ENCODE data around the gene PATJ.
"Not testable (repeated sequence)": the region's sequence is repeated elsewhere in the genome, so short reads cannot be mapped to it uniquely, and the experiment has no call there.

The PATJ gene

DNA sequence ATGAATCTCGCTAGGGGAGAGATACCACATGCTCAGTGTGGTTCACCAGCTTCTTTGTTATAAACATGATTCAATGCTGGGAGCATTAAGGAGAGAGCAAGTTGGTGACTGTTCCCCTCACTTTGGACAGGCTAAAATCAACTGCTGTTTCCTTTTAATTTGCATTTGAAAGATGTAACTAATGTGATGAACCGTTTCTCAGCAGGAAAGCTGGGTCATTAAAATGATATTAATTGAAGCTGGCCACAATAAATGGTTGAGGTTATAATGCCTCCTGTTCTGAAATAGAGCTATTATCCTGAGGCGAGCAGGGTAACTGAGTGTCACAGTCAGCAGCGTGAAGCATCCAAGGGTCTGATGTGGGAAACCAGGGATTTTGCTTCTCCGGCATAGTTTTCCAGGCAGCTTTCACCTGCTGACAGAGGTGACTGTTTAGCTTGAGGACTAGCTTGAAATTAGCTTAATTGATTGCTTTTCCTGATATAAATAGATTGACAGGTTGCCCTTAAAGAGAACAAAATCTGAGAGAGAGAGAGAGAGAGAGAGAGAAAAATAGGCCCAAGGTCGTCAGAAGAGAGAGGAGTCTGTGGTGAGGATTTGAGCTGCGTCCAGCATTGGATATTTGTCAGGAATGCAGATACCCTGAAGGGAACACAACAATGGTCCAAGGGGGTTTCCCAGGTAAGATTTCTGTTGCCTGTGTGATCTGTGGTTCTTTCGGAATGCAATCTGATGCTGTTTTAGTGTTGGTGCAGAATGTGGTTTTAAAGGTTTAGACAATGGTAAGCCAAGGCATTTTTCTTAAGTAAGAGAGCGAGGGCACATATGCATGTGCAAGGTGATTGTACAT is 209.7 kb downstream of the PATJ start:
- DNase-seq (ENCODE audit: low spot score) = no peak

DNA sequence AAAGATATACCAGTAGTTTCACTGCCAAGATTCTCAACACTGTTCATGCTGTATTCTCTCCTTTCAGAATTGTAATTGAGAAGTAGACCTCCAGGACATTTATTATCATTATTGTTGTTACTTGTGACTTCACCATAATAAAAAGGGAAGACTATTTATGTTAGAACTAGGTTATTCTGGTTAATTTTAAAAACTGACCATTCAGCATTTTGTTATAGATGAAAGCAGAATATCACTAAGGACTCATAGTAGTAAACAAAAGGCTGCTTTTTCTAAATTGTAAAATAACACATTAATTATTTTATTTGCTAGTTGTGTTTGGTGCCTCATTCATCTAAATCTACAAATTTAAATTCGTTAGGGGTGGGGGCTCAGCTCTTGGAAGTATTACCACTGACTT is 210.4 kb downstream of the PATJ start:
- no peak for DNase-seq (ENCODE audit: low spot score)

DNA sequence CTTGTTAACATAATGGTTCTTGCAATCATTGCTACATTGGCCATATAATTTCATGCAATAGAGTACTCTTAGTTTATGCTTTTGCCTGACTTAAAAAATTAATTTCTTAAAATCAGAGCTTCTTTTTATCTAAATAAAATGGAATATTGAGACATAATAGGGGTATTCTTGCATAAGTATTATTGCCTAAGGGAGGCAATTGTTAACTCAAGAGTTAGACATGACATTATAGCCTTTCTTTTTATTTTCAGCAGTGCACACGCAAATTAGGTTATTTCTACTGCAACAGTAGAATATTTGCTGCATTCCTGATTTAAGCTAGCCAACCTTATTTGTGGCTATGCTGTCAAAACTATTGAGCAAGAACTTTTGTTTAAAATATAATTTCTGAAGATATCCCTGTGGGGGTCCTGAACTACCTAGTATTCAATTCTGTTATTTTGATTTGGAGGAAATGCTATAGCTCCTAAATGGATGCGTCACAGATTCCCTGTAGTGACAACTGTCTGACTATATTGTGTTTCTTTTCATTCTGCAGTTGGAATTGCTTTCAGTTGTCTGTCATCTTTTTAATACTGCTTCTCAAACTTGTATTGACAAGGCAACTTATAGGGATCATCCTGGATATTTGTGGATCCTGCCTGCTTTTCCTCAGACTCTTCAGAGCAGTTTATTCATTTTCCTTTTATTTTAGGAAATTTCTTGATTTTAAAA is 211.0 kb downstream of the PATJ start:
- DNase-seq (ENCODE audit: low spot score) = no peak

DNA sequence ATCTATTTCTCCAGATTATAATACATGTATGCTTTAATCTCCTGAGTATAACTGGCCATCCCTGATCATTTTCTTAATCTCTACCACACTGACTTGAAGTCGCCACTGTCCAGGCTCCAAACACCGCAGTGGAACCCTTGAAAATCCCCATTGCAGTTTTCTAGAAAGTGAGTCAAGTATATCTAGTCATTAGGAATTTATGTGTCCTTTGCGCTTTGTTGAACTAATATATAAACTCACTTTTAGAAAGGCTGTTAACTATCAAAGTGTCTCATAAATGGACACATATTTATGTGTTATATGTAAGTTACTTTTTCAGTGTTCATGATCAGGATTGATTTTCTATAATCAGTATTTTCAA is 211.5 kb downstream of the PATJ start:
- DNase-seq (ENCODE audit: low spot score) = no peak

DNA sequence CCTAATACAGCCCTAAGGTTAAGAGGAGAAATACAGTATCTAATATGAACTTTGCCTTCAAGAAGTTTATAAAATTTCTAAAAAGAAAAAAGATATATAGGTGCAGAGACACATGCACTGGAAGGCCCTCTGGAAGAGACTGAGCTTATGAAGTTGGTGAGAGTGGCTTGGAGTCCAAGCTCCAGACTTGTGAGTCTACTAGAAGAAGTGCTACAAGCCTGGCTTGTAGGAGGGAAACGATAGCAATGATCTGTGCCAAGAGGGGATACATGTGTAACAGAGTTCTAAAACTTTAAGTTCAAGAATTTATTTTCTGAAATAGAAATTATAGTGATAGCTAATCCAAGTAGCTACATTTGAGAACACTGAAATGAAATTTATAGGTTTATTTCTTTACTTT is 213.0 kb downstream of the PATJ start:
- no peak for DNase-seq (ENCODE audit: low spot score)

DNA sequence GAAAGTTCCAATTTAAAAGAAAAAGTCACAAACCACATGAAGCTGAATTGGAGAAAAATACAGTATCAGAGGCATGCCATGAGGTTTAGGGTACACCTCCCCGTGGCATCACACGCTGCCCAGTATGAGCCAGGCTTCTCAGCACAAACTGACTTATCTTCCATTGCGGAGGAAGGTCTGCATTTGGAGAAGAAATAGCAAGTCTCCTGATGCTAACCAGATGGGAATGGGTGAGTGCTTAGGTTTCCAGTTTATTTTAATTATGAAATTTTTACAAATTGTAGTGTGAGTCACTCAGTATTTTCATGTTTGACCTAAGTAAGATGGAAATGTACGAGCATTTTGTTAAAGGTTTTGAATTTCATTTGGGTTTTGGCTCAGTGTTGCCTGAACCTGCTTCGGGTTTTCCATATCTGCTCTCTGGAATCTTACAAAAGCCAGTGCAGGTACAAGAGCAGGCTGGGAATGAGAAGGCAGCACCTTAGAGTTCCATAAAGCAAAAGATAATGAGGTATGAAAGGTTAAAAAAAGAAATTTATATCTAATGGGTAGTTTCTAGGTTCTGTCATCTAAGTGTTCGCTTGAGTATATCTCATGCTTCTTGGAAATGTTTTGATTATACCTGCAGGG is 213.9 kb downstream of the PATJ start:
- DNase-seq (ENCODE audit: low spot score) = no peak

DNA sequence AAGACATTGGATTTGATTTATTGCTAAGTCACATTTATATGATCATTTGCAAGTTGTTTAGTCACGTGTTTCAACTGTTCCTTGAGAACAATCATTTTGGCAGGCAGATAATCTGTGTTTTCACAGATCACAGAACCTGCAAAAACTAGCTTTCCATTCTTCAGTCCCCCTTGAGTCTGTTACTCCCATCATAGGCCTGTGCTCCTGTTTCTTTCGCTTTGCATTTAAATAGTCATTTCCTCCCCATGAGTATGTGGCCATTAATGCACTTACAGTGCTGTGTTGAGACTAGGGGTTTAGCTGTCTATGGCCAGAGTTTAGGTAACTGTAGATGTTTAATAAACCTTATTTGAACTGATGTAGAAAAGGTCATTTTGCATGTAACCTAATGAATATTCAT is 214.5 kb downstream of the PATJ start:
- no peak for DNase-seq (ENCODE audit: low spot score)

DNA sequence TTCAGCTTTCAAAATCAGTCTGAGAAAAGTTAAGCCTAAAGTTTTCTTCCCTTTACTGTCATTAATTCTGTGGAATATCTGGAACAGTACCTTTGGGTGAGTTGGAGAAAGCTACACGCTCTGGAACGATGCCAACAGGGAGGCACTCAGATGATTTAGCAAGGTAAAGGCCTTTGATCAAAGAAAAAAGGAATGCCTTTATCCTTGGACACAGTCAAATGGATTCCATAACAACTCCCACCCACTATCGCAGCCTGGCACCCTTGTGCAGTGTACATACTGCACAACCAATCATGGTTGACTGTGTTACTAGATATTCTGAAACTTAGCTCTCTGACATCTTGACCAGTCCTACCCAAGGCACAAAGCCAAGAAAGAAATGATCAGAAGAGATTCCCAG is 218.7 kb downstream of the PATJ start:
- DNase-seq (ENCODE audit: low spot score) = no peak

DNA sequence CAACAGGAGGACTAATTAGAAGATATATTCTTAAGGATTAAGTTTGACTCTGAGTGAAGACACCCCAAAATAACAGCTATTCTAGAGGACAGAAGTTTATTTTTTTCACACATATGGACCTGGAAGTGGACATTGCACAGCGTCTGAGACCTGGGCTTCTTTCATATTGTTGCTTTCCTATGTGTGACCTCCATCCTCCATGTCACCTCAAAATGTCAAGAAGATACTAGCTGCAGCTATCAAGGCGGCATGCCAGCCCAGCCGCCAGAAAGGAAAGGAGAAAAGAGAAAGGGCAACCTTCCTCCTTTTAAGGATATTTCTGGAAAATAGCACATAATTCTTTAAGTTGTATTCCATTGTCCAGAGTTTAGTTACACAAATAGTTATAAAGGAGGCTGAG is 220.4 kb downstream of the PATJ start:
- no peak for DNase-seq (ENCODE audit: low spot score)

DNA sequence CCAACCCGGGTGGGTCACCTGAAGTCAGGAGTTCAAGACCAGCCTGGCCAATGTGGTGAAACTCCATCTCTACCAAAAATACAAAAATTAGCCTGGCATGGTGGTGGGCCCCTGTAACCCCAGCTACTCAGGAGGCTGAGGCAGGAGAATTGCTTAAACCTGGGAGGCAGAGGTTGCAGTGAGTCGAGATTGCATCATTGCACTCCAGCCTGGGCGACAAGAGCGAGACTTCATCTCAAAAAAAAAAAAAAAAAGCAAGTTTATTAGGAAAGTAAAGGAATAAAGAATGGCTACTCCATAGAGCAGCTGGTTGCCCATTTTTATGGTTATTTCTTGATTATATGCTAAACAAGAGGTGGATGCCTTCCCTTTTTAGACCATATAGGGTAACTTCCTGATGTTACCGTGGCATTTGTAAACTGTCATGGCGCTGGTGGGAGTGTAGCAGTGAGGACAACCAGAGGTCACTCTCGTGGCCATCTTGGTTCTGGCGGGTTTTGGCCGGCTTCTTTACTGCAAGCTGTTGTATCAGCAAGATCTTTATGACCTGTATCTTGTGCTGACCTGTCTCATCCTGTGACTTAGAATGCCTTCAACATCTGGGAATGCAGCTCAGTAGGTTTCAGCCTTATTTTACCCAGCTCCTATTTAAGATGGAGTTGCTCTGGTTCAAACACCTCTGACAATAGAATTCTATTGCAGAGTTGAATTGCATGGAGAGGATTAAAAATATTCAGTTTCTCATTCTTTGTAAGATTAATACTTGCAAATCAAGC is 224.4 kb downstream of the PATJ start:
- not testable (repeated sequence) for DNase-seq (ENCODE audit: low spot score)

DNA sequence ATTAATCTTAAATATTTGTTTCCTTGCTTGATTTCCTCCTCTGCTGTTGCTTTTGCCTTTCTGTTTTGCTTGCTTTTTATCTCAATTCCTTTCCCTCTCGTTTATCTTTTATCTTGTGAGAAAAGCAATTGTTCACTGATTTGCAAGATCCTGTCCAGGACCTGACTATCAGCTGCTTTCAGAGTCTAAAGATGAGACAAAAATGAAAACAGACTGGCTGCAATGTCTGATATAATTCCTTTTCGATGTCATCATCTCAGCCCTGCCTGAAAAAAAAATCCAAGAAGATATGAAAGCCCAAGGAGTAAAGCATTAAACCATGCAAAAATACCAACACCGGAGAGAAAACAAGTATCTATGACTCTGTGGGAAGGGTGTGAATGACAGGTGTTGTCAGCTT is 225.5 kb downstream of the PATJ start:
- DNase-seq (ENCODE audit: low spot score) = no peak

DNA sequence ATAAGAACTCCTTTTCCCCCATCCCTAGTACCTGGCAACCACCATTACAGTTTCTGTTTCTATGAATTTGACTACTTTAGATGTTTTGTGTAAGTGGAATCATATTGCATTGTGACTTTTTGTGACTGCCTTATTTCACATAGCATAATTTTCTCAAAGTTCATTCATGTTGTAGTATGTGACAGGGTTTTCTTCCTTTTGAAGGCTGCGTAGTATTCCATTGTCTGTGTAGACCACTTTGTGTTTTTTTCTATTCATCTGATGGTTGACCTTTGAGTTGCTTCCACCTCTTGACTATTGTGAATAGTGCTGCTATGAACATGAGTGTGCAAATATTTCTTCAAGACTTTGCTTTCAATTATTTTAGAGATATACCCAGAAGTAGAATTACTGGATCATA is 226.6 kb downstream of the PATJ start:
- no peak for DNase-seq (ENCODE audit: low spot score)

DNA sequence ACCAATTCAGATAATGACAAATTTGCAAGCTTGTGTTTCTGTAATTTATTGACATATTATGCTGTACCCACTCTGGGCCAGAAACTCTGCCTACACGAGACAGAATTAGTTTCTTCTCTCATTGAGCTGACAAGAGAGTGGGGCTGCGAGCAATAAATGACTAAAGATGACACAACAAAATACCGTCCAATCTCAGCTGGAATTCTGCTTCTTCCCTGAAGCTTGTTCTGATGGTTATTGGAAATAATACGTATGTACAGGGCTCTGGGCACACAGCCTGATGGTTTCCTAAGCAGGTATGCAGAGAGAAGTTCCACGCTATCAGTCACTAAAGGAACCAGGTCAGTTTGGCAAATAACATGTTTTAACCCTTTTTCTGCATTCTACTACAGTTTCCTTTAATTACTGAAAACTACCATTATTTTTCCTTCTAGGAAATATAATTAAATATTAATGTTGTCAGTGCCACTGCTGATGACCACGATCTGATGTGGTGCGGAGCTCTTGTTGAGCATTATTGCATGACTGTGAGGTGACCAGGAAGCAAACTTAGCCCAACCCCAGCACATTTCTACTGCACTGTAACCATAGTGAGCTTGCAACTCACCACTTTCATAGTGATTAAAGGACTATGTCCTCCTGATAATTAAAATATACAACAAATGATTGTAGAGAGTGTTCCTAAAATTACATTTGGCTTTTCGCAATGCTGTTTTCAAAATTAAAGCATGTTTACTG is 231.0 kb downstream of the PATJ start:
- peak; percentile 47 for DNase-seq (ENCODE audit: low spot score)

DNA sequence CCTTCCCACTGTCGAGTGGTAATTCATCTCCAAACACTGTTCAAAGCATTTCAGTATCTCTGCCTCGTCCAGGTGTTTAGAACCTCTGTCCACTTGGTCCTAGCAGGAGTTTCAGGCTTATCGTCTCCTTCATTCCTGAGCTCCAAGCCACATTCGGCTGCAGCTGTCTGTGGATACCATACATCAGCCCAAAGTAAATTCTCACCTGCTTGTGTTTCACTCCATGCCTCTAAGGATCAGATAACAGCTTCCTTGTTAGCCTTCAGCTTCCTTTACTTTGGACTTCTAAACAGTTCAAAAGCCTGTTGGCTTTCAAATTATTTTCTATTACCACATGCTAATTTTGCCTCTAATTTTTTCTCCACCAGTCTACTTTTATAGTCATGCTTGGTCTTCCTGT is 233.4 kb downstream of the PATJ start:
- DNase-seq (ENCODE audit: low spot score) = no peak

DNA sequence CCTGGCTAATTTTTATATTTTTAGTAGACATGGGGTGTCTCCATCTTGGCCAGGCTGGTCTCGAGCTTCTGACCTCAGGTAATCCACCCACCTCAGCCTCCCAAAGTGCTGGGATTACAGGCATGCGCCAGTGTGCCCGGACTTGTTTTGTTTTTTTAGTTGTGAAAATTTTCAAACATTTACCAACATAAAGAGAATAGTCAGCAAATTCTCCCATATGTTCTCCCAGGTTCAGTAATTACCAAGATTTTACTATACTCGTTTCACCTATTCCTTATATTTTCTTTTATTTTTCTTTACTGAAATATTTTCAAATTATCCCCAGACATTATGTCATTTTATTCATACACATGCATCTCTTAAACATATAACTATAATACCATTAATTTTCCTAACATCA is 234.3 kb downstream of the PATJ start:
- DNase-seq (ENCODE audit: low spot score) = no peak

DNA sequence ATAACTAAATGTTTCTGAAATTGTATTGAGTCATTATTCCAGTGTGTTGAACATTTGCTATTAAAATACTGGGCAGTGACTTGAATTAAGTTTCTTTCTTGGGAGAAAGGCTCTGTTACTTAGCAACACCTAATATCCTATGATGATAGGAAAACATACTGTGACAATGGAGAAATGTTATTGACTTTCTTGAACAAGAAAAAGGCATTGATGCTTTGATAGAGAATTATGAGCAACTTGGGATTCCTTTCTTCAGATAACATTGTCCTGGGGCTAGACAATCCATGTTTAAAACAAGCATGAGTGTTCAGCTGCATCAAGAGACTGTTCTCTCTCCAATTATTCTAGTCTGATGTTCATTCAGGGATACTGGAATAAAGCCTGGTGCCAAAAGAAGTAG is 236.5 kb downstream of the PATJ start:
- no peak for DNase-seq (ENCODE audit: low spot score)

DNA sequence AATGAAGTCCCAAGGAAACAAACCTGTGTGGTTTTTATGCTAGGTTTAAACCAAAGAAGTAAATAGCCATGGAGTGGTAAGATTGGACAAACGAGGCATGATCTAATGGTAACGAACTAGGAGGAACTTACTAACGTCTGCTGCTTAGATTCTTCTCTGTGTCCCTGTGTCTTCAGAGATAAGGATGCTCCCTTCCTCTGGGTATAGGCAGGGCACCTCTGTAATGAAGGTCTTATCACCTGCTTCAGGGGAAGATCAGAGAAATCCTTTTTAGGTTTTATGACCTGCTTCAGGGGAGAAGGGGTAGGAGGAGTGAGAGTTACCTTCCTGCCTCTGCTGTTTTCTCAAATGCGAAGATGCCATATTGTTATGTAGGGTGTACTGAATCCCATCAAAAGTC is 237.4 kb downstream of the PATJ start:
- no peak for DNase-seq (ENCODE audit: low spot score)

DNA sequence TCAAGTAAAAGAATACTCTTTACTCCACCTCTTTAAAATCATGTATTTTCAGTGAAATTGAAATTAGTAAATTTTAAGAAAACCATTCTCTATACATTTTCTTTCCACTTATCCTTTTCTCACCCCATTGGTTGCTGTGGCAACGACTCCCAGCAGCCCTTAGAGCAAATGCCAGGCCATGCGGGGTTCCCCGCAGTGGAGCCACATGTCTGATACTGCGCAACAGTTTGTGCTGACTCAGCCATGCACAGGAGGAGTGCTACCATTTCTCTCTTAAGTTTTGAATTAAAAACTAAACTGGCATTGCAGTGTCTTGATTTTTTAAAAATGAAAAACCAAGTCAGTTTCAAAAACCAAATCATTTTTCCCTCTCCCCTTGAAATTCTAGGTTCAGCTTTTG is 238.3 kb downstream of the PATJ start:
- DNase-seq (ENCODE audit: low spot score) = peak; percentile 11

DNA sequence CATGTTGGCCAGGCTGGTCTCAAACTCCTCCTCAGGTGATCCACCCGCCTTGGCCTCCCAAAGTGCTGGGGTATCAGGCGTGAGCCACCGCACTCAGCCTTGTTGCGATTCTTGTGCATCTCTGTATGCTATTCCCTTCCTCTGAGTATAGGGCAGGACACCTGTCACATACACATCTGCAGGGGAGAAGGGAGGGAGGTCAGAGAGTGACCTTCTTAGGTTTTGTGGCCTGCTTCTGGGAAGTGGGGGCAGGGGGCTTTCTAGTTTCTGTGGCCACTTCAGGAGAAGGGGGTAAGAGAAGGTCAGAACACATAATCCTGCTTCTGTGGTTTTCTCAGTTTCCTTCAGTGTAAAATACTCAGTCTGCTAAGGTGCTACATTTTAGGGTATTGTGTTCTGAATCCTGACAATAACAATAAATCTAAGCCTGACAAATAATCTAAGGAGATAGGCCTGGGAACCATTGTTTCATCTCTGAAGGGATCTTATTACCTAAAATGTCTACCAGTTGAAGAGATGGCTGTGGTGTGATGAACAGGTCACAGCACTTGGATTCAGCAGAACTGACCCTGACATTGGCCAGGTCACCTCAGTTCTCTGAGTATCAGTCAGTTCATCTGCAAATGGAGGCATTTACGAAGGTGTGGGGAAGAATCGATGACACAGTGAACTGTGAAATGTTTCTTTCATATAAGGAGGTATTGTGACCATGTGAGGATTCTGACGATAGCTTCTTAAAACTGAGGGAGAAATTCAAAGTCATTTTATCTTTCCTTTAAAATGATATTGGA is 239.8 kb downstream of the PATJ start:
- DNase-seq (ENCODE audit: low spot score) = no peak

DNA sequence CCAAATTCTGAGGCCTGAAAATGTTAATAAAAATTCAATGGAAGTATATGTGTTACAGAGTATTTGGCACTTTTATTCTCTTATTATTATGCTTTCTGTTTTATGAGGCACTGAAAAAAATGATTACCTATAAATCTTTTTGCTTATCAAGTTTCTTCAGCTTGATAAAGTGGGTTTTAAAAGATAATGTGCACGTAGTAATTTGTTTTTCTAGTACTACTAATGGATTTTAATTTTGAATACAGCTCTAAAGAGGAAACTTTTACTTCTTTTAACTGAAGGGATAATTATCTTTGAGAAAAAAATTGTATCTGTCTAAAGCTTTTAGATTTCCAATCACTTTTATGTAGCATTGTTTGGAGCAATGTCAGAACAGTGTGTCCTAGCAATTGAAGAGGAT is 241.0 kb downstream of the PATJ start:
- DNase-seq (ENCODE audit: low spot score) = no peak

DNA sequence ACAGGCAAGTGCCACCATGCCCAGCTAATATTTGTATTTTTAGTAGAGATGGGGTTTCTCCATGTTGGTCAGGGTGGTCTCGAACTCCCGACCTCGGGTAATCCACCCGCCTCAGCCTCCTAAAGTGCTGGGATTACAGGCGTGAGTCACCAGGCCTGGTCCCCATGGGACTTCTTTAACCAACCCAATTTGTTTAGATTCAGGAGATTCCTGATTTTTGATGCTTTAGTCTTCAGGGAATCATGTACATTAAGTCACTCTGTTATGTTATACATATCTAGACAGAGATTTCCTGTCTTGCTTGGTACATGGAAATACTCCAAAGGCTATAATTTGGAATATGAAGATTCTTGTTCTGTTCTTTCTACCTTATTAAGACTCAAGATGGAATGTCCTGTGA is 250.0 kb downstream of the PATJ start:
- no peak for DNase-seq (ENCODE audit: low spot score)
